H1 (cell line): Measurements from ENCODE around the gene SEMA3D. TPM values are rescaled to one million over a fixed set of nuclear protein-coding genes. Genes with fewer than 3 reads are reported as not detected.

Experiments
- CTCF ChIA-PET: fragments of 300-600 bp; sonication (Branson Sonifier 250); formaldehyde crosslinking; loops from one replicate; lab custom pipeline; 2021; ENCODE audit not compliant: partially characterized antibody; lab: Charles Lee
- POLR2A ChIA-PET: fragments of 300-600 bp; sonication (Branson Sonifier 250); formaldehyde crosslinking; loops from one replicate; lab custom pipeline; 2021; ENCODE audit warnings: inconsistent platforms; ENCODE audit not compliant: partially characterized antibody; lab: Charles Lee
- DNase-seq, 2 experiments: peaks; one replicate each; pipeline versions ENCODE4 v3.0.0 to v3.0.0-alpha.2; 2010 to 2022; ENCODE audit warnings: low spot score in 2 of 2, low read depth in 1 of 2, mixed read lengths in 1 of 2
- FAIRE-seq: peaks from 2 replicates; lab custom pipeline; 2011; peaks lifted over from hg19 to GRCh38; lab: Jason Lieb, UNC
- H2AFZ ChIP-seq: 2 replicates; pipeline ENCODE4 v1.8.1; 2012; ENCODE audit warnings: low read length, inconsistent platforms
- H2AK5ac ChIP-seq: 2 replicates; pipeline ENCODE4 v1.6.1; 2013; ENCODE audit warnings: low read depth, low read length
- H2BK120ac ChIP-seq: replicated peaks from 2 replicates; pipeline ENCODE3; 2013; ENCODE audit warnings: low read depth, low read length, inconsistent platforms
- H2BK12ac ChIP-seq: 2 replicates; pipeline ENCODE4 v1.6.1; 2013; ENCODE audit warnings: low read depth, low read length
- H2BK15ac ChIP-seq: 2 replicates; pipeline ENCODE4 v1.6.1; 2013; ENCODE audit warnings: low read length
- H2BK20ac ChIP-seq: 2 replicates; pipeline ENCODE4 v1.6.1; 2013; ENCODE audit warnings: low read length
- H2BK5ac ChIP-seq: 2 replicates; pipeline ENCODE4 v1.6.1; 2013; ENCODE audit warnings: low read depth, low read length
- H3K14ac ChIP-seq: 2 replicates; pipeline ENCODE4 v1.6.1; 2013; ENCODE audit warnings: inconsistent platforms; ENCODE audit not compliant: insufficient read length
- H3K18ac ChIP-seq: 2 replicates; pipeline ENCODE4 v1.6.1; 2013; ENCODE audit warnings: low read length; ENCODE audit errors: extremely low read depth
- H3K23ac ChIP-seq: 2 replicates; pipeline ENCODE4 v1.6.1; 2013; ENCODE audit warnings: inconsistent platforms; ENCODE audit not compliant: insufficient read length
- H3K23me2 ChIP-seq: 2 replicates; pipeline ENCODE4 v1.6.1; 2013; ENCODE audit warnings: low read depth, low read length
- H3K27ac ChIP-seq: 2 replicates; pipeline ENCODE4 v1.6.1; 2011; ENCODE audit warnings: low read depth, low read length, inconsistent platforms
- H3K27me3 ChIP-seq, 4 experiments: replicated peaks in 1 of 4; 1 replicate in 1 of 4; 2 replicates in 3 of 4; pipeline versions ENCODE4 v1.6.1 to v1.8.1; 2011 to 2013; ENCODE audit warnings: low read length in 3 of 4, mild to moderate bottlenecking in 3 of 4, inconsistent platforms in 2 of 4, mixed read lengths in 2 of 4, moderate library complexity in 1 of 4; ENCODE audit not compliant: control insufficient read depth in 3 of 4, insufficient read depth in 3 of 4; ENCODE audit errors: extremely low read depth in 1 of 4
- H3K36me3 ChIP-seq, 4 experiments: 2 replicates each; pipeline versions ENCODE4 v1.6.1 to v1.8.1; 2011 to 2013; ENCODE audit warnings: mild to moderate bottlenecking in 4 of 4, low read length in 3 of 4, moderate library complexity in 2 of 4, control low read depth in 1 of 4, inconsistent platforms in 1 of 4; ENCODE audit not compliant: insufficient read depth in 4 of 4, control insufficient read depth in 2 of 4
- H3K4ac ChIP-seq: replicated peaks from 2 replicates; pipeline ENCODE3; 2013; ENCODE audit warnings: low read length, low read depth, mixed read lengths, inconsistent platforms; ENCODE audit not compliant: insufficient read length
- H3K4me1 ChIP-seq, 4 experiments: replicated peaks in 1 of 4; 1 replicate in 1 of 4; 2 replicates in 3 of 4; pipeline versions ENCODE4 v1.6.1 to v1.8.1; 2011 to 2013; ENCODE audit warnings: low read length in 3 of 4, inconsistent platforms in 2 of 4, mixed read lengths in 1 of 4; ENCODE audit not compliant: insufficient read depth in 4 of 4, control insufficient read depth in 3 of 4
- H3K4me2 ChIP-seq, 2 experiments: 2 replicates each; pipeline versions ENCODE4 v1.6.1 to v1.8.1; 2011 to 2013; ENCODE audit warnings: low read depth in 2 of 2, low read length in 2 of 2, control low read depth in 1 of 2, inconsistent platforms in 1 of 2, mild to moderate bottlenecking in 1 of 2; ENCODE audit not compliant: insufficient read depth in 1 of 2
- H3K4me3 ChIP-seq, 4 experiments: fragments of 200-600, 300-600 bp in 1 of 4; sonication (generic), shearing (Covaris generic), sonication (Bioruptor Twin) in 1 of 4; 2 replicates each; pipeline versions ENCODE4 v1.5.1 to v1.8.1; 2011 to 2016; ENCODE audit warnings: low read length in 4 of 4, low read depth in 3 of 4, control low read depth in 2 of 4, inconsistent platforms in 2 of 4, mild to moderate bottlenecking in 2 of 4, mixed read lengths in 1 of 4, moderate library complexity in 1 of 4; ENCODE audit not compliant: insufficient read depth in 2 of 4; ENCODE audit errors: extremely low read depth in 1 of 4
- H3K56ac ChIP-seq: replicated peaks from 2 replicates; pipeline ENCODE3; 2013; ENCODE audit warnings: low read depth, mild to moderate bottlenecking, mixed read lengths, low read length, inconsistent platforms; ENCODE audit not compliant: insufficient read length
- H3K79me1 ChIP-seq: 2 replicates; pipeline ENCODE4 v1.6.1; 2013; ENCODE audit warnings: low read depth, low read length, control low read depth
- H3K79me2 ChIP-seq, 2 experiments: 2 replicates each; pipeline versions ENCODE4 v1.6.1 to v1.8.1; 2012 to 2013; ENCODE audit warnings: low read length in 2 of 2, mild to moderate bottlenecking in 2 of 2, inconsistent platforms in 1 of 2; ENCODE audit not compliant: insufficient read depth in 2 of 2, control insufficient read depth in 1 of 2
- H3K9ac ChIP-seq, 4 experiments: replicated peaks in 1 of 4; 1 replicate in 1 of 4; 2 replicates in 3 of 4; pipeline versions ENCODE4 v1.6.1 to v1.8.1; 2011 to 2013; ENCODE audit warnings: low read depth in 3 of 4, low read length in 3 of 4, control low read depth in 2 of 4, mild to moderate bottlenecking in 2 of 4, moderate library complexity in 2 of 4, inconsistent platforms in 1 of 4; ENCODE audit errors: extremely low read depth in 1 of 4
- H3K9me3 ChIP-seq, 2 experiments: 2 replicates each; pipeline versions ENCODE4 v1.6.1 to v1.8.1; 2012 to 2013; ENCODE audit warnings: mild to moderate bottlenecking in 2 of 2, moderate library complexity in 2 of 2, control low read depth in 1 of 2, inconsistent platforms in 1 of 2, low read depth in 1 of 2, low read length in 1 of 2, mixed read lengths in 1 of 2; ENCODE audit not compliant: insufficient read depth in 2 of 2
- H4K20me1 ChIP-seq, 2 experiments: replicated peaks in 1 of 2; 2 replicates each; pipeline versions ENCODE3 to v1.8.1; 2011 to 2013; ENCODE audit warnings: inconsistent platforms in 2 of 2, low read length in 2 of 2, mild to moderate bottlenecking in 1 of 2; ENCODE audit not compliant: insufficient read depth in 2 of 2, control insufficient read depth in 1 of 2
- H4K5ac ChIP-seq: 2 replicates; pipeline ENCODE4 v1.6.1; 2013; ENCODE audit warnings: low read length, low read depth, mixed read lengths, inconsistent platforms; ENCODE audit not compliant: insufficient read length
- H4K8ac ChIP-seq: 2 replicates; pipeline ENCODE4 v1.8.0; 2013; ENCODE audit warnings: mild to moderate bottlenecking, moderate library complexity, low read length, inconsistent platforms; ENCODE audit not compliant: insufficient read depth; ENCODE audit errors: extremely low read depth
- H4K91ac ChIP-seq: replicated peaks from 2 replicates; pipeline ENCODE3; 2013; ENCODE audit warnings: low read length, mixed read lengths, inconsistent platforms; ENCODE audit not compliant: insufficient read length
- BACH1 ChIP-seq: IDR thresholded peaks from 2 replicates; pipeline ENCODE4 v1.6.1; 2012; ENCODE audit warnings: low read length, improper control_type of control experiment
- BRCA1 ChIP-seq: IDR thresholded peaks from 2 replicates; pipeline ENCODE4 v1.6.1; 2012; ENCODE audit warnings: low read depth, low read length, improper control_type of control experiment
- CTBP2 ChIP-seq: IDR thresholded peaks from 2 replicates; pipeline ENCODE4 v1.7.0; 2011; ENCODE audit warnings: borderline replicate concordance, mild to moderate bottlenecking, moderate library complexity, mixed read lengths, low read length; ENCODE audit not compliant: insufficient read depth, insufficient read length
- GTF2F1 ChIP-seq: IDR thresholded peaks from 2 replicates; pipeline ENCODE4 v1.6.1; 2012; ENCODE audit warnings: low read depth, low read length, improper control_type of control experiment, borderline replicate concordance
- HDAC6 ChIP-seq: IDR thresholded peaks from one replicate; pipeline ENCODE4 v1.7.1; 2012; ENCODE audit warnings: low read depth, mild to moderate bottlenecking, inconsistent platforms, low read length, moderate library complexity
- JUND ChIP-seq: IDR thresholded peaks from 2 replicates; pipeline ENCODE4 v1.6.1; 2011; ENCODE audit warnings: mild to moderate bottlenecking, improper control_type of control experiment, low read length
- MAFK ChIP-seq: IDR thresholded peaks from 2 replicates; pipeline ENCODE4 v1.6.1; 2012; ENCODE audit warnings: low read depth, mild to moderate bottlenecking, improper control_type of control experiment, low read length
- PHF8 ChIP-seq: fragments of 200-600 bp; sonication (generic); conservative IDR thresholded peaks from 2 replicates; pipeline ENCODE4 v1.7.1; 2012; ENCODE audit warnings: low read depth, mild to moderate bottlenecking, inconsistent platforms, low read length, moderate library complexity
- POLR2AphosphoS5 ChIP-seq: IDR thresholded peaks from 2 replicates; pipeline ENCODE4 v1.6.1; 2011; ENCODE audit warnings: low read depth, low read length
- RFX5 ChIP-seq: IDR thresholded peaks from 2 replicates; pipeline ENCODE4 v1.6.1; 2011; ENCODE audit warnings: low read depth, low read length, improper control_type of control experiment, borderline replicate concordance
- RXRA ChIP-seq: IDR thresholded peaks from 2 replicates; pipeline ENCODE4 v1.6.1; 2011; ENCODE audit warnings: low read depth, mild to moderate bottlenecking, low read length, moderate library complexity; ENCODE audit not compliant: insufficient read depth
- SIX5 ChIP-seq: IDR thresholded peaks from 2 replicates; pipeline ENCODE4 v1.6.1; 2011; ENCODE audit warnings: mild to moderate bottlenecking, low read depth, low read length
- TAF7 ChIP-seq: optimal IDR thresholded peaks from 2 replicates; pipeline ENCODE3; 2011; ENCODE audit warnings: low read depth, mild to moderate bottlenecking, inconsistent platforms, low read length, moderate library complexity, borderline replicate concordance
- WGBS, 2 experiments: shearing (Covaris generic) in 1 of 2; methylation state at CpG; one replicate each; pipeline versions ENCODE4 v1.1.6 to v1.1.7; 2013 to 2015; ENCODE audit warnings: low lambda C conversion rate in 2 of 2, mixed read lengths in 2 of 2, inconsistent platforms in 1 of 2, low coverage in 1 of 2, missing lambda C conversion rate in 1 of 2; ENCODE audit not compliant: insufficient replicate concordance in 2 of 2, insufficient coverage in 1 of 2, insufficient read length in 1 of 2; ENCODE audit errors: extremely low coverage in 1 of 2, missing lambda C conversion rate in 1 of 2; 5-methylcytosine and 5-hydroxymethylcytosine counted together
- polyA plus RNA-seq, 7 experiments: library from polyadenylated mRNA; depleted of rRNA in 3 of 7; stranded (reverse) in 5 of 7; unstranded in 2 of 7; fragments of >200 nt in 5 of 7; fragments of 200-250 nt in 2 of 7; gene quantifications; 1 replicate in 5 of 7; 2 replicates in 1 of 7; 4 replicates in 1 of 7; pipeline versions ENCODE4 v1.2.1 to v1.2.3, GENCODE V29; 2011 to 2013; ENCODE audit warnings: missing spikeins in 2 of 7, mixed read lengths in 2 of 7
- total RNA-seq: library from RNA; stranded (reverse); fragmentation: NEBNext Ultra II Directional; extraction: Animal tissue kit (Norgen Biotek cat#: 25700); gene quantifications from 2 replicates; pipeline ENCODE4 v1.2.1, GENCODE V29; 2021
- TF ChIP-seq, protein P1 (sequence below): IDR thresholded peaks from 2 replicates; pipeline ENCODE4 v1.6.1; 2011; ENCODE audit warnings: low read length, improper control_type of control experiment

The SEMA3D gene
- total and polyA plus RNA-seq, 2 of the 8 experiments (the other 6 are each of a cell fraction or from before 2014, with no cell fraction given): 1.6 to 3.5 TPM

DNA sequence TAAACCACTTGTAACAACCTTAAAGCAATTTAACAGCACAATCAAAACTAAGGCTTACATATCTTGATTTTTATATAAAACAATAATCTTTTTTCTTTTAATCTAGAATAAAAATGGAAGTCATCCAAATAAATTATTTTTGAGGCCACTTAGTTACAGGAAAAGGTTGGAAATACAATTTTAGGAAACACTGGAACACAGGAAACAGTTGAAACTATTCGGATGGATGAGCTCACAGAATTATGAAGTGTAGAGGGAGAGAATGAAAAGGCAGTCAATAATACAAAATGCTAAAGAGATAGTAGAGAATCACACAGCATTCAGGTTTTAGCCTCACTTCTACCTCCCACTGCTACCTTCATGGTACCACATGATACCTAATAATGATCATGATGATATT lies 124.2 kb downstream of the SEMA3D start:
- no peak overlapping the region for H2AFZ ChIP-seq
- no peak overlapping the region for H3K9ac ChIP-seq
- no peak overlapping the region for H2AK5ac ChIP-seq
- no peaks in the 10 kb centered on the region for H3K27me3 ChIP-seq
- no peak overlapping the region for H2BK20ac ChIP-seq
- H3K9me3 ChIP-seq: no peaks in the 10 kb centered on the region
- no peak overlapping the region for H3K4ac ChIP-seq
- H2BK15ac ChIP-seq: no peak overlapping the region
- no peak overlapping the region for H3K14ac ChIP-seq
- H3K18ac ChIP-seq: no peak overlapping the region
- no peak overlapping the region for H3K27ac ChIP-seq
- H3K23ac ChIP-seq: no peak overlapping the region
- H4K5ac ChIP-seq: no peak overlapping the region
- no peak for DNase-seq
- H4K91ac ChIP-seq: no peak overlapping the region
- H3K4me3 ChIP-seq: no peak overlapping the region
- no peaks in the 10 kb centered on the region for H3K4me1 ChIP-seq
- no peak for TF ChIP-seq JUND
- TF ChIP-seq POLR2AphosphoS5: no peak
- no peak for TF ChIP-seq BRCA1
- TF ChIP-seq RXRA: no peak
- TF ChIP-seq, protein P1, sequence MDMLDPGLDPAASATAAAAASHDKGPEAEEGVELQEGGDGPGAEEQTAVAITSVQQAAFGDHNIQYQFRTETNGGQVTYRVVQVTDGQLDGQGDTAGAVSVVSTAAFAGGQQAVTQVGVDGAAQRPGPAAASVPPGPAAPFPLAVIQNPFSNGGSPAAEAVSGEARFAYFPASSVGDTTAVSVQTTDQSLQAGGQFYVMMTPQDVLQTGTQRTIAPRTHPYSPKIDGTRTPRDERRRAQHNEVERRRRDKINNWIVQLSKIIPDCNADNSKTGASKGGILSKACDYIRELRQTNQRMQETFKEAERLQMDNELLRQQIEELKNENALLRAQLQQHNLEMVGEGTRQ: no peak
- TF ChIP-seq RFX5: no peak
- TF ChIP-seq SIX5: no peak
- no peak for TF ChIP-seq BACH1
- no peak for TF ChIP-seq CTBP2
- no peak for TF ChIP-seq PHF8
- TF ChIP-seq GTF2F1: no peak
- no peak for TF ChIP-seq MAFK
- TF ChIP-seq HDAC6: no peak
- no peak for TF ChIP-seq TAF7
- H4K20me1 ChIP-seq: no peaks in the 10 kb centered on the region
- no peaks in the 10 kb centered on the region for H3K36me3 ChIP-seq
- H3K4me2 ChIP-seq: no peak overlapping the region
- H4K8ac ChIP-seq: no peak overlapping the region
- H2BK5ac ChIP-seq: no peak overlapping the region
- no peaks in the 10 kb centered on the region for H3K23me2 ChIP-seq
- H2BK120ac ChIP-seq: no peak overlapping the region
- H3K79me1 ChIP-seq: no peaks in the 10 kb centered on the region
- FAIRE-seq: no peak
- ChIA-PET POLR2A (no interaction called here), CTCF (no interaction called here)
- H2BK12ac ChIP-seq: no peak overlapping the region
- 86% methylated on average over 1 of the region's 1 CpG; no CpG with 5 or more reads in 1 of the 2 experiments for WGBS, 2 experiments
- no peak overlapping the region for H3K56ac ChIP-seq
- no peaks in the 10 kb centered on the region for H3K79me2 ChIP-seq
